Gastrocnemius medialis (tissue), 4 donors: ENCODE data around the gene NGB.

Experiments
- CTCF ChIP-seq, 5 experiments: fragments of 450-650 bp in 3 of 5; fragments of 200-600 bp in 2 of 5; sonication (generic) in 2 of 5; IDR thresholded peaks in 4 of 5; conservative IDR thresholded peaks in 1 of 5; 1 replicate in 4 of 5; 2 replicates in 1 of 5; pipeline ENCODE4 v1.5.1; 2016 to 2019; ENCODE audit warnings: antibody characterized with exemption in 5 of 5, mild to moderate bottlenecking in 3 of 5, moderate library complexity in 3 of 5
- POLR2A ChIP-seq, 2 donors: fragments of 450-650 bp; IDR thresholded peaks; one replicate each; pipeline ENCODE4 v1.6.1; 2017; ENCODE audit warnings: antibody characterized with exemption in 2 of 2, mild to moderate bottlenecking in 2 of 2, moderate library complexity in 2 of 2

GRCh38 chr14:77228056-77228455, 43.0 kb downstream of the NGB start:
- TF ChIP-seq CTCF (IDR thresholded peaks at IDR 0.05 in 4 of 5, conservative IDR thresholded peaks at IDR 0.05 in 1 of 5) (no peak), POLR2A (IDR thresholded peaks at IDR 0.05) (no peak)
